Esophagus muscularis mucosa (tissue), 4 donors: Measurements from ENCODE around the gene MYO7B.

Experiments used
- EP300 ChIP-seq: sonication (generic); formaldehyde crosslinking; IDR thresholded peaks from one replicate; pipeline ENCODE4 v1.6.1; 2017; ENCODE audit warnings: antibody characterized with exemption
- POLR2A ChIP-seq: fragments of 450-650 bp; IDR thresholded peaks from one replicate; pipeline ENCODE4 v1.6.1; 2017; ENCODE audit warnings: antibody characterized with exemption, moderate library complexity, mild to moderate bottlenecking, low read depth
- POLR2AphosphoS5 ChIP-seq, 2 donors: sonication (generic); formaldehyde crosslinking; IDR thresholded peaks; one replicate each; pipeline ENCODE4 v1.6.1; 2017; ENCODE audit warnings: antibody characterized with exemption in 2 of 2
- TF ChIP-seq, protein P1 (sequence below), 3 experiments: fragments of 200-600 bp in 2 of 3; fragments of 450-650 bp in 1 of 3; sonication (generic) in 2 of 3; IDR thresholded peaks; one replicate each; pipeline ENCODE4 v1.5.1; 2017 to 2019; ENCODE audit warnings: antibody characterized with exemption in 3 of 3, mild to moderate bottlenecking in 2 of 3, moderate library complexity in 1 of 3

DNA sequence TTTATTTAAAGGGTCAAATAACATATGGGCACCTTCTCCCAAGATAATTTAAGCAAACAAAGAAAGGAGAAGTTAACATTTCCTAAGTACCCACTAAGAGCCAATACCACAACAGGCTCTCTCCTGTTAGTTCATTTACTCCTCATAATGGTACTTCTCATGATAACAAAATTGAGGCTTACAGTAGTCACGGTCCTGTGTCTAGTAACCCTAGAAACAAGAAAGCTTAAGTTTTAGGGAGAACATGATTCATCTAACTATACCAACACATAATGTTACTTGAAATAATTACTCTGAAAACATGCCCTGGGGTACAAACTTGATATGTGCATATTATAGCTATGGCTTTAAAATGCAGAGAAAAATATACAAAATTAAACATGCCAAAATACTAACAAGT lies 29.0 kb upstream of the MYO7B start:
- TF ChIP-seq, protein P1, sequence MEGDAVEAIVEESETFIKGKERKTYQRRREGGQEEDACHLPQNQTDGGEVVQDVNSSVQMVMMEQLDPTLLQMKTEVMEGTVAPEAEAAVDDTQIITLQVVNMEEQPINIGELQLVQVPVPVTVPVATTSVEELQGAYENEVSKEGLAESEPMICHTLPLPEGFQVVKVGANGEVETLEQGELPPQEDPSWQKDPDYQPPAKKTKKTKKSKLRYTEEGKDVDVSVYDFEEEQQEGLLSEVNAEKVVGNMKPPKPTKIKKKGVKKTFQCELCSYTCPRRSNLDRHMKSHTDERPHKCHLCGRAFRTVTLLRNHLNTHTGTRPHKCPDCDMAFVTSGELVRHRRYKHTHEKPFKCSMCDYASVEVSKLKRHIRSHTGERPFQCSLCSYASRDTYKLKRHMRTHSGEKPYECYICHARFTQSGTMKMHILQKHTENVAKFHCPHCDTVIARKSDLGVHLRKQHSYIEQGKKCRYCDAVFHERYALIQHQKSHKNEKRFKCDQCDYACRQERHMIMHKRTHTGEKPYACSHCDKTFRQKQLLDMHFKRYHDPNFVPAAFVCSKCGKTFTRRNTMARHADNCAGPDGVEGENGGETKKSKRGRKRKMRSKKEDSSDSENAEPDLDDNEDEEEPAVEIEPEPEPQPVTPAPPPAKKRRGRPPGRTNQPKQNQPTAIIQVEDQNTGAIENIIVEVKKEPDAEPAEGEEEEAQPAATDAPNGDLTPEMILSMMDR (IDR thresholded peaks at IDR 0.05), result no peak
- TF ChIP-seq POLR2AphosphoS5 (IDR thresholded peaks at IDR 0.05), result no peak
- TF ChIP-seq POLR2A, result no peak
- TF ChIP-seq EP300, result no peak
